Measurements from ENCODE around the gene RECK. TPM values are rescaled to one million over a fixed set of nuclear protein-coding genes. Genes with fewer than 3 reads are reported as not detected.

RECK gene
- total and polyA plus RNA-seq, 3 experiments from 2014 or later = 3.7 to 15.0 (median 4.3) TPM

- Histone ChIP-seq H3K27ac (ENCODE audit: low read depth, low read length) (no peak overlapping the region), H3K27me3 (ENCODE audit: insufficient read depth, low read length, poor library complexity, severe bottlenecking) (no peaks in the 10 kb centered on the region), H3K36me3 (ENCODE audit: insufficient read depth, low read length) (peaks cover 3% of the 10 kb centered on the region), H3K4me3 (ENCODE audit: low read length) (no peak overlapping the region), H3K9me3 (ENCODE audit: low read length) (no peaks in the 10 kb centered on the region), H3K4me1 (ENCODE audit: insufficient read depth, low read length) (peaks cover under 1% of the 10 kb centered on the region)
- Mint-ChIP-seq H3K27ac (peak overlapping the region in 1 of 8 donors; percentile 52), H3K4me1 (peaks cover 5 to 21% (median 12%) of the 10 kb centered on the region in 3 donors), H3K36me3 (peaks cover 0 to 29% (median 7%) of the 10 kb centered on the region in 3 donors), H3K27me3 (no peaks in the 10 kb centered on the region), H3K4me3 (no peak overlapping the region), H3K9me3 (no peaks in the 10 kb centered on the region)
- POLR2A ChIA-PET = no interaction called here
- DNase-seq = no peak
- CTCF ChIA-PET = interaction anchor here (1.2 kb wide), 1 partner anchor 20 kb away, joined by 6 read pairs; no protein-coding TSS in a partner anchor
Measured at GRCh38 chr9:36121971-36122370, 85.3 kb downstream of the RECK start.

- H3K9me3 Mint-ChIP-seq = no peaks in the 10 kb centered on the region
- Histone ChIP-seq H3K4me3 (ENCODE audit: low read length) (no peak overlapping the region), H3K36me3 (ENCODE audit: insufficient read depth, low read length) (peaks cover 3% of the 10 kb centered on the region), H3K27ac (ENCODE audit: low read depth, low read length) (no peak overlapping the region), H3K9me3 (ENCODE audit: low read length) (no peaks in the 10 kb centered on the region), H3K4me1 (ENCODE audit: insufficient read depth, low read length) (peaks cover 15% of the 10 kb centered on the region), H3K27me3 (ENCODE audit: insufficient read depth, low read length, poor library complexity, severe bottlenecking) (no peaks in the 10 kb centered on the region)
- peaks cover 0 to 20% (median 7%) of the 10 kb centered on the region in 3 donors for H3K36me3 Mint-ChIP-seq
- H3K4me3 Mint-ChIP-seq = no peak overlapping the region
- CTCF ChIA-PET = interaction anchor here (1.3 to 2.0 kb wide), 2 partner anchors 20 kb away, joined by 4 to 13 read pairs; no protein-coding TSS in a partner anchor
- H3K27me3 Mint-ChIP-seq = no peaks in the 10 kb centered on the region
- no peak for DNase-seq
- peak overlapping the region in 1 of 8 donors; percentile 36 for H3K27ac Mint-ChIP-seq
- peaks cover 19 to 36% (median 27%) of the 10 kb centered on the region in 3 donors for H3K4me1 Mint-ChIP-seq
- POLR2A ChIA-PET = no interaction called here
Measured at GRCh38 chr9:36123515-36123914, 86.8 kb downstream of the RECK start.

GRCh38 chr9:36125062-36125855 is 88.5 kb downstream of the RECK start:
- Mint-ChIP-seq H3K27me3 (no peaks in the 10 kb centered on the region), H3K9me3 (no peaks in the 10 kb centered on the region), H3K4me1 (peaks cover 21 to 41% (median 30%) of the 10 kb centered on the region in 3 donors), H3K4me3 (no peak overlapping the region), H3K27ac (peak overlapping the region in 7 of 8 donors; percentile 3 to 79 (median 52)), H3K36me3 (peaks cover 0 to 16% (median 7%) of the 10 kb centered on the region in 3 donors)
- no peak overlapping the region for H3K4me3 ChIP-seq (ENCODE audit: low read length)
- no peak for DNase-seq
- H3K4me1 ChIP-seq (ENCODE audit: insufficient read depth, low read length) = peaks cover 15% of the 10 kb centered on the region
- CTCF ChIA-PET = interaction anchor here (0.9 to 2.0 kb wide), 6 partner anchors 11 to 102 kb away, joined by 3 to 13 read pairs (median 5); partner anchors contain the start of gene GLIPR2
- no peaks in the 10 kb centered on the region for H3K9me3 ChIP-seq (ENCODE audit: low read length)
- no peak overlapping the region for H3K27ac ChIP-seq (ENCODE audit: low read depth, low read length)
- H3K27me3 ChIP-seq (ENCODE audit: insufficient read depth, low read length, poor library complexity, severe bottlenecking) = no peaks in the 10 kb centered on the region
- H3K36me3 ChIP-seq (ENCODE audit: insufficient read depth, low read length) = peaks cover 3% of the 10 kb centered on the region
- POLR2A ChIA-PET = no interaction called here

GRCh38 chr9:36126016-36126730 is 89.5 kb downstream of the RECK start:
- Histone ChIP-seq H3K27ac (ENCODE audit: low read depth, low read length) (no peak overlapping the region), H3K4me3 (ENCODE audit: low read length) (no peak overlapping the region), H3K4me1 (ENCODE audit: insufficient read depth, low read length) (peaks cover 15% of the 10 kb centered on the region), H3K9me3 (ENCODE audit: low read length) (no peaks in the 10 kb centered on the region), H3K36me3 (ENCODE audit: insufficient read depth, low read length) (peaks cover 3% of the 10 kb centered on the region), H3K27me3 (ENCODE audit: insufficient read depth, low read length, poor library complexity, severe bottlenecking) (no peaks in the 10 kb centered on the region)
- Mint-ChIP-seq H3K9me3 (no peaks in the 10 kb centered on the region), H3K27ac (peak overlapping the region in 3 of 8 donors; percentile 52 to 79 (median 52)), H3K4me3 (no peak overlapping the region), H3K4me1 (peaks cover 21 to 41% (median 30%) of the 10 kb centered on the region in 3 donors), H3K36me3 (peaks cover 0 to 14% (median 5%) of the 10 kb centered on the region in 3 donors), H3K27me3 (no peaks in the 10 kb centered on the region)
- CTCF ChIA-PET = interaction anchor here (1.0 to 1.4 kb wide), 2 partner anchors 23 to 41 kb away, joined by 4 to 6 read pairs; no protein-coding TSS in a partner anchor
- DNase-seq = no peak
- POLR2A ChIA-PET = no interaction called here

- H3K9me3 Mint-ChIP-seq = no peaks in the 10 kb centered on the region
- Histone ChIP-seq H3K9me3 (ENCODE audit: low read length) (no peaks in the 10 kb centered on the region), H3K27me3 (ENCODE audit: insufficient read depth, low read length, poor library complexity, severe bottlenecking) (no peaks in the 10 kb centered on the region), H3K36me3 (ENCODE audit: insufficient read depth, low read length) (no peaks in the 10 kb centered on the region), H3K4me1 (ENCODE audit: insufficient read depth, low read length) (peaks cover 15% of the 10 kb centered on the region), H3K27ac (ENCODE audit: low read depth, low read length) (no peak overlapping the region), H3K4me3 (ENCODE audit: low read length) (no peak overlapping the region)
- no peaks in the 10 kb centered on the region for H3K27me3 Mint-ChIP-seq
- H3K4me3 Mint-ChIP-seq = peak overlapping the region in 5 of 7 donors; percentile 18 to 82 (median 36)
- peak overlapping the region; percentile 1 to 90 (median 77) for H3K27ac Mint-ChIP-seq
- ChIA-PET POLR2A (no interaction called here), CTCF (interaction anchor here (1.0 to 1.7 kb wide), 4 partner anchors 21 to 39 kb away, joined by 3 to 6 read pairs (median 4); no protein-coding TSS in a partner anchor)
- H3K4me1 Mint-ChIP-seq = peaks cover 21 to 41% (median 30%) of the 10 kb centered on the region in 3 donors
- DNase-seq = no peak
- peaks cover 0 to 4% (median 0%) of the 10 kb centered on the region in 3 donors for H3K36me3 Mint-ChIP-seq
Measured at GRCh38 chr9:36127652-36128244, 91.0 kb downstream of the RECK start.

GRCh38 chr9:36128349-36128748 is 91.6 kb downstream of the RECK start:
- DNase-seq = no peak
- Mint-ChIP-seq H3K9me3 (no peaks in the 10 kb centered on the region), H3K27ac (peak overlapping the region in 6 of 8 donors; percentile 50 to 78 (median 67)), H3K4me1 (peaks cover 21 to 41% (median 30%) of the 10 kb centered on the region in 3 donors), H3K27me3 (no peaks in the 10 kb centered on the region), H3K36me3 (no peaks in the 10 kb centered on the region), H3K4me3 (peak overlapping the region in 1 of 7 donors; percentile 65)
- H3K27me3 ChIP-seq (ENCODE audit: insufficient read depth, low read length, poor library complexity, severe bottlenecking) = no peaks in the 10 kb centered on the region
- H3K27ac ChIP-seq (ENCODE audit: low read depth, low read length) = no peak overlapping the region
- peaks cover 15% of the 10 kb centered on the region for H3K4me1 ChIP-seq (ENCODE audit: insufficient read depth, low read length)
- H3K36me3 ChIP-seq (ENCODE audit: insufficient read depth, low read length) = no peaks in the 10 kb centered on the region
- H3K4me3 ChIP-seq (ENCODE audit: low read length) = no peak overlapping the region
- POLR2A ChIA-PET = no interaction called here
- CTCF ChIA-PET = interaction anchor here (1.1 to 1.7 kb wide), 3 partner anchors 21 to 39 kb away, joined by 3 to 6 read pairs (median 4); no protein-coding TSS in a partner anchor
- no peaks in the 10 kb centered on the region for H3K9me3 ChIP-seq (ENCODE audit: low read length)

GRCh38 chr9:36129139-36129538 is 92.4 kb downstream of the RECK start:
- no peak overlapping the region for H3K27ac Mint-ChIP-seq
- CTCF ChIA-PET = interaction anchor here (0.8 to 2.0 kb wide), 2 partner anchors 26 to 38 kb away, joined by 3 to 8 read pairs; no protein-coding TSS in a partner anchor
- H3K4me3 ChIP-seq (ENCODE audit: low read length) = no peak overlapping the region
- no peak overlapping the region for H3K4me3 Mint-ChIP-seq
- no peaks in the 10 kb centered on the region for H3K36me3 Mint-ChIP-seq
- H3K9me3 Mint-ChIP-seq = no peaks in the 10 kb centered on the region
- no peaks in the 10 kb centered on the region for H3K36me3 ChIP-seq (ENCODE audit: insufficient read depth, low read length)
- no peaks in the 10 kb centered on the region for H3K27me3 ChIP-seq (ENCODE audit: insufficient read depth, low read length, poor library complexity, severe bottlenecking)
- H3K27ac ChIP-seq (ENCODE audit: low read depth, low read length) = no peak overlapping the region
- no peaks in the 10 kb centered on the region for H3K27me3 Mint-ChIP-seq
- peaks cover 15% of the 10 kb centered on the region for H3K4me1 ChIP-seq (ENCODE audit: insufficient read depth, low read length)
- no peak for DNase-seq
- POLR2A ChIA-PET = no interaction called here
- no peaks in the 10 kb centered on the region for H3K9me3 ChIP-seq (ENCODE audit: low read length)
- H3K4me1 Mint-ChIP-seq = peaks cover 21 to 41% (median 30%) of the 10 kb centered on the region in 3 donors

Measured in CD8-positive, alpha-beta memory T cell (primary cell).